Left lung (tissue), 10 donors: ENCODE measurements around the gene SLMAP. TPM values are rescaled to one million over a fixed set of nuclear protein-coding genes. Genes with fewer than 3 reads are reported as not detected.

Source experiments
- ATAC-seq: fragments of 200-7000 bp; cut with Tn5 transposase; one replicate; pipeline ENCODE4 v1.9.1; 2020; ENCODE audit warnings: moderate library complexity
- DNase-seq, 4 donors: peaks; one replicate each; pipeline ENCODE4 v3.0.0-alpha.2; 2013 to 2020
- H3K27ac ChIP-seq, 2 donors: fragments of 200-600 bp; sonication (generic) in 1 of 2; one replicate each; pipeline versions ENCODE4 v1.5.0 to v1.8.0; 2020 to 2021
- H3K27me3 ChIP-seq, 2 donors: fragments of 200-600 bp; sonication (generic) in 1 of 2; one replicate each; pipeline versions ENCODE4 v1.5.0 to v1.8.0; 2020 to 2021
- H3K36me3 ChIP-seq, 2 donors: fragments of 200-600 bp; sonication (generic) in 1 of 2; one replicate each; pipeline versions ENCODE4 v1.5.0 to v1.8.0; 2020 to 2021
- H3K4me1 ChIP-seq, 2 donors: fragments of 200-600 bp; one replicate each; pipeline ENCODE4 v1.8.0; 2021
- H3K4me3 ChIP-seq, 2 donors: fragments of 200-600 bp; sonication (generic) in 1 of 2; one replicate each; pipeline versions ENCODE4 v1.5.0 to v1.8.0; 2020 to 2021; ENCODE audit warnings: mild to moderate bottlenecking in 1 of 2
- H3K9me3 ChIP-seq, 2 donors: fragments of 200-600 bp; sonication (generic) in 1 of 2; one replicate each; pipeline versions ENCODE4 v1.5.0 to v1.8.0; 2020 to 2021
- intact Hi-C, 2 donors: fragments of 100-400 bp; cut with DNase I; formaldehyde crosslinking; loops; one replicate each; pipeline versions ENCODE4 v1.11.2 to v1.14.2; 2022
- polyA plus RNA-seq, 6 donors: library from polyadenylated mRNA; unstranded; fragments of 120-200 nt; gene quantifications; one replicate each; pipeline ENCODE4 v1.2.1, GENCODE V29; 2013; ENCODE audit not compliant: insufficient read length in 6 of 6
- total RNA-seq, 2 donors: library from RNA; stranded (reverse); fragmentation: NEBNext Ultra II Directional; extraction: Animal tissue kit (Norgen Biotek cat#: 25700); gene quantifications; one replicate each; pipeline ENCODE4 v1.2.1, GENCODE V29; 2021
- TF ChIP-seq, protein P1 (sequence below), 2 donors: fragments of 200-600 bp; sonication (generic) in 1 of 2; IDR thresholded peaks; one replicate each; pipeline versions ENCODE4 v1.5.0 to v1.8.0; 2021; ENCODE audit warnings: antibody characterized with exemption in 2 of 2
- donor health status: DM: no; HTN: yes; CAD: no.
- donor health status: DM: no; HTN: no; CAD: no.

The SLMAP gene
- total and polyA plus RNA-seq, 8 donors = 43.1 to 65.3 (median 56.3) TPM

DNA sequence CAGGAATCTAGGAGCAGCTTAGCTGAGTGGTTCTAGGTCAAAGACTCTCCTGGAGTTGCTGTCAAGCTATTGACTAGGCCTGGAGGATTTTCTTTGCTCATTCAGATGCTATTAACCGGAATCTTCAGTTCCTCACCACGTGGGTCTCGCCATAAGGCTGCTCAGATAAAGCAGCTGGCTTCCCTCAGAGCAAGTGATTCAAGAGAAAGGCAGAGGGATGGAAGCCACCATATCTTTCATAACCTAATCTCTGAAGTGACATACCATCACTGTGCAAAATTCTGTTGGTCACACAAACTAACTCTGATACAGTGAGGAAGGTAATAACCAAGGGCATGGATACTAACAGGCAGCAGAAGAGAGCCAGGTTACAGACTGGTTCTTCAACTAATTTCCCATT, 179.4 kb downstream of the SLMAP start:
- no peak for ATAC-seq
- intact Hi-C loops = no loop called here
- no peak for DNase-seq

DNA sequence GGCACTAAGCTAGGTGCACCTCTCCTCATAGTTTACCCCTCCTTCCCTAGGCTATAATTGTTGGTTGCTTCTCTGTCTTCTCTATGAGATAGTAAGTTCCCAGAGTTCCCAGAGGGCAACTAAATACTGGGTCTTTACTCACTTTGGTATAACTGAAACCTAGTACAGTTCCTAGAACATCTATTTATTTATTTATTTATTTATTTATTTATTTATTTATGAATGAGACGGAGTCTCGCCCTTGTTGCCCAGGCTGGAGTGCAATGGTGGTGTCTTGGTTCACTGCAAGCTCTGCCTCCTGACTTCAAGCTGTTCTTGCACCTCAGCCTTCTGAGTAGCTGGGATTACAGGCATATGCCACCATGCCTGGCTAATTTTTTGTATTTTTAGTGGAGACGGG, 181.0 kb downstream of the SLMAP start:
- intact Hi-C loops = no loop called here
- TF ChIP-seq, protein P1, sequence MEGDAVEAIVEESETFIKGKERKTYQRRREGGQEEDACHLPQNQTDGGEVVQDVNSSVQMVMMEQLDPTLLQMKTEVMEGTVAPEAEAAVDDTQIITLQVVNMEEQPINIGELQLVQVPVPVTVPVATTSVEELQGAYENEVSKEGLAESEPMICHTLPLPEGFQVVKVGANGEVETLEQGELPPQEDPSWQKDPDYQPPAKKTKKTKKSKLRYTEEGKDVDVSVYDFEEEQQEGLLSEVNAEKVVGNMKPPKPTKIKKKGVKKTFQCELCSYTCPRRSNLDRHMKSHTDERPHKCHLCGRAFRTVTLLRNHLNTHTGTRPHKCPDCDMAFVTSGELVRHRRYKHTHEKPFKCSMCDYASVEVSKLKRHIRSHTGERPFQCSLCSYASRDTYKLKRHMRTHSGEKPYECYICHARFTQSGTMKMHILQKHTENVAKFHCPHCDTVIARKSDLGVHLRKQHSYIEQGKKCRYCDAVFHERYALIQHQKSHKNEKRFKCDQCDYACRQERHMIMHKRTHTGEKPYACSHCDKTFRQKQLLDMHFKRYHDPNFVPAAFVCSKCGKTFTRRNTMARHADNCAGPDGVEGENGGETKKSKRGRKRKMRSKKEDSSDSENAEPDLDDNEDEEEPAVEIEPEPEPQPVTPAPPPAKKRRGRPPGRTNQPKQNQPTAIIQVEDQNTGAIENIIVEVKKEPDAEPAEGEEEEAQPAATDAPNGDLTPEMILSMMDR (IDR thresholded peaks at IDR 0.05) = no peak
- no peak overlapping the region for H3K4me3 ChIP-seq
- peaks cover 0 to 5% of the 10 kb centered on the region in 2 donors for H3K36me3 ChIP-seq
- ATAC-seq = no peak
- H3K27me3 ChIP-seq = no peaks in the 10 kb centered on the region
- peaks cover 0 to 2% of the 10 kb centered on the region in 2 donors for H3K9me3 ChIP-seq
- H3K27ac ChIP-seq = no peak overlapping the region
- H3K4me1 ChIP-seq = no peaks in the 10 kb centered on the region
- no peak for DNase-seq

More for the DNA sequence above, 179.4 kb downstream of the SLMAP start:
- Histone ChIP-seq H3K4me1 (no peaks in the 10 kb centered on the region), H3K9me3 (no peaks in the 10 kb centered on the region), H3K27ac (no peak overlapping the region), H3K36me3 (peaks cover 0 to 11% of the 10 kb centered on the region in 2 donors), H3K4me3 (no peak overlapping the region), H3K27me3 (no peaks in the 10 kb centered on the region)
- TF ChIP-seq, protein P1 (IDR thresholded peaks at IDR 0.05) = no peak

DNA sequence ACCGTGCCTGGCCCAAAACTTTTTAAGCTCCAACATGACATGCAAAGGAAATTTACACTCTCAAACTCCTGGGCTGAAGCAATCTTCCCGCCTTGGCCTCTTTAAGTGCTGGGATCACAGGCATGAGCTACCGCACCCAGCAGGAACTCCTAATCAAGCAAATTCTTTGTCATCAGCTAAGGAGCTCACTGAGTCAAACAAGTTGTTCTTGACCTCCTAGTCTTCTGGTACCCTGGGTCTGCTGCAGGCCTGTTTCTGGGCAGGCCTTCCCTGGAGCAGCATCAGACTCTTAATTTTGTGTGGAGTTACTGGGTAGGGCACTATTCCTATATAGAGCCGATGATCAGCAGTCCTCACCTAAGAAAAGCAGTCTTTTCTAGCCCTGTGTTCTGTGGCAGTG, 183.7 kb downstream of the SLMAP start:
- H3K36me3 ChIP-seq = no peaks in the 10 kb centered on the region
- no peak for DNase-seq
- no peaks in the 10 kb centered on the region for H3K27me3 ChIP-seq
- H3K4me1 ChIP-seq = peaks cover 0 to 5% of the 10 kb centered on the region in 2 donors
- TF ChIP-seq, protein P1 (IDR thresholded peaks at IDR 0.05) = no peak
- no peak overlapping the region for H3K4me3 ChIP-seq
- no peak overlapping the region for H3K27ac ChIP-seq
- ATAC-seq = peak; percentile 18
- intact Hi-C loops = no loop called here
- peaks cover 0 to 2% of the 10 kb centered on the region in 2 donors for H3K9me3 ChIP-seq

DNA sequence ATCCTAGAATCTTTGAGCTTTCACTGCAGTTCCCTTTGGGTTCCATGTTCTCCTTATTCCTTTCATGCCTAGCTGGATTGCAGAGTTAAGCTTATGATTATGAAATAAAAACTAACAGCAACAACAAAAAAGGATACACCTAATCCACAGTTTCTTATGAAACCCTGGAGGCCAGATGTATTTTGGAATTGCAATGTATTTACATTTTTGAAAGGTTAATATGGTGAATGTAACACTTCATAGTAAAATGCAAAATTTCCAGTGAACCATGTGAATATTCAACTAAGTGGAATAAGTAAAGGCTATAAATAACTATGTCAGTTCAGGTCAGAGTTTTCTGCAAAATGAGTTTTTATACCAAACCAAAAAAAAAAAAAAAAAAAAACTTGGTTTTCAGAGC, 186.3 kb downstream of the SLMAP start:
- DNase-seq (no peak), ATAC-seq (no peak)
- intact Hi-C loops = no loop called here
- Histone ChIP-seq H3K27me3 (no peaks in the 10 kb centered on the region), H3K4me3 (no peak overlapping the region), H3K27ac (no peak overlapping the region), H3K4me1 (peaks cover 0 to 5% of the 10 kb centered on the region in 2 donors), H3K9me3 (peaks cover 0 to 2% of the 10 kb centered on the region in 2 donors), H3K36me3 (no peaks in the 10 kb centered on the region)
- TF ChIP-seq, protein P1 (IDR thresholded peaks at IDR 0.05) = no peak

DNA sequence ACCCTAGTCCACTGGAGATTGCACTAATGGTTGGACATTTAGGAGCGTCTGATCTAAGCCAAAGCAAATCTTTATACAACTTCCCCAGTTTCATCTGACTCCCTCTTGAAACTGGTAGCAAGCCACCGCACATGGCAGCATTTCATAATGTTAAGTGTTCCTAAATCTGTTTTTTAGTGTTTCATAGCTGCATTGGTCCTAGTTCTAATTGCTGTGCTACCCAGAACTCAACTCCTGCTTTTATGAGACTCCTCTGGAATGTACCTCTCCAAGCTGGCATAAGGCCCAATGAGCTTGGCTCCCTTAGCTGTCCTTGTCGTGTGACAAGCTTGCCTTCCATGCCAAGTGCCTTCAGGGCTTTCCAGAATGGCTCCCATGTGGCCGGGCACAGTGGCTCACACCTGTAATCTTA, 186.8 kb downstream of the SLMAP start:
- Histone ChIP-seq H3K4me1 (peaks cover 0 to 5% of the 10 kb centered on the region in 2 donors), H3K36me3 (no peaks in the 10 kb centered on the region), H3K27ac (no peak overlapping the region), H3K4me3 (no peak overlapping the region), H3K9me3 (peaks cover 0 to 2% of the 10 kb centered on the region in 2 donors), H3K27me3 (no peaks in the 10 kb centered on the region)
- ATAC-seq (peak; percentile 87), DNase-seq (peak in 1 of 4 donors; percentile 68)
- TF ChIP-seq, protein P1 (IDR thresholded peaks at IDR 0.05) = no peak
- intact Hi-C loops = no loop called here
